Activated effector memory CD4-positive, alpha-beta T cell treated with Interleukin-2 at 50 U/mL for 16 hours (primary cell): ENCODE data around the gene TRAF7.
A peak's percentile ranks its signal among the peaks of the same experiment; 100 is the strongest.

ENCODE experiments used
- DNase-seq: peaks from one replicate; pipeline ENCODE4 v3.0.0-alpha.2; 2020

Gene TRAF7

GRCh38 chr16:2148714-2149629, 6.6 kb upstream of the TRAF7 start:
- no peak for DNase-seq

- DNase-seq: no peak
Observed at GRCh38 chr16:2149630-2150417, 5.8 kb upstream of the TRAF7 start.

DNA sequence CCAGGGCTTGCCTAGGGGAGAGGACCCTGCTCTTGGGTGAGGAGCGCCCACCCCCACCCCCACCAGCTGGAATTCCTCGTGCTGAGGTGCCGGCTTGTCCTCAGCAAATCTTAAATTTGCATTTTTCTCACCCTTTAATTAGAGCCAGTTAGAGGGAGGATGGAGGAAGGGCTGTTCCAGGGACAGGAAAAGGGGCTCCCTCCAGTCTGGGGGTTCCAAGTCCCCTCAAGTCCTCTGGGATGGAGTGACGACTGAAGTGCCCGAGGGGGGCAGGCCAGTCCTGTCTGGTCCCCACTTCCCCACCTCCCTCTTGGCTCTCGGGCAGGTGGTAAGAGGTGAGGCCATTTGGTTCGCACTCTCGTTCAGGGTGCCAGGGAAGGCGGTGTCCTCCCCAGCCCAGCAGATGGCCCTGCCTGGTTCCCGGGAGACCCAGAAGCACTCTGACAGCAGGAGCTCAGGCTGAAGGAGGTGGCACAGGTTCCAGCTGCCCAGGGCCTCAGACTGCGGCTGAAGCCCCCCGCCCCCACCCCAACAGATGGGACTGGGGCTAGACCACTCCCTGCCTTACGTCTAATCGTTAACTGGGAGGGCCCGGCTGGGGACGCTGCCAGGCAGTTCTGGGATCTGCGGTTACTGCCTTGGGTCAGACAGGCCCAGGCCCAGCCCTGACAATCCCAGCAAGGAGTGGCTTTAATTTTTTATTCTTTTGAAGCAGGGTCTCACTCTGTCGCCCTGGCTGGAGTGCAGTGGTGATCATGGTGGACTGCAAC, 5.0 kb upstream of the TRAF7 start:
- DNase-seq: no peak

GRCh38 chr16:2151188-2152091, 4.1 kb upstream of the TRAF7 start:
- DNase-seq: no peak

DNA sequence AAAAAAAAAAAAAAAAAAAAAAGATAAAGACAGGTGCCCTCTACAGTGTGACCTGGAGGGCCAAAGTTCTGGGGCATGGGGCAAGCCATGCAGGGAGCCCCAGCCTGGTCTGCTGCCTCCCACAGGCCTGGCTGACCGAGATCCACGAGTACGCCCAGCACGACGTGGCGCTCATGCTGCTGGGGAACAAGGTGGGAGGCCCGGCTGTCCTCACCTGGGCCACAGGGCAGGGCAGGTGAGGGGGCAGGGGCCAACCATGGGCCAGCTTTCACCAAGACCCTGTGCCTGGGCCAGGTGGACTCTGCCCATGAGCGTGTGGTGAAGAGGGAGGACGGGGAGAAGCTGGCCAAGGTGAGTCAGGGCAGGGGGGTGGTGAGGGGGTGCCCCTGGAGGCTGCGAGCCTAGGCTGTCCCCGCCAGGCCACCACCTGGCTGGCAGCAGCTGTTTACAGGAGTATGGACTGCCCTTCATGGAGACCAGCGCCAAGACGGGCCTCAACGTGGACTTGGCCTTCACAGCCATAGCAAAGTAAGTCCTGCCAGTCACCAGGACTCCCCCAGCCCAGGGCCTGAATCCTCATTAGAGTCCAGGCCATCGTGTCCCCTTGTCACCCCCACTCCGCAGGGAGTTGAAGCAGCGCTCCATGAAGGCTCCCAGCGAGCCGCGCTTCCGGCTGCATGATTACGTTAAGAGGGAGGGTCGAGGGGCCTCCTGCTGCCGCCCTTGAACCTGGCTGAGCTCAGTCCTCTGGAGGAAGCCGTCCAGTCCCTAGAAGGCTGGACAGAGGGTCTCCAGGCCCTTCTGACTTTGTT, 2.7 kb upstream of the TRAF7 start:
- DNase-seq: no peak

DNA sequence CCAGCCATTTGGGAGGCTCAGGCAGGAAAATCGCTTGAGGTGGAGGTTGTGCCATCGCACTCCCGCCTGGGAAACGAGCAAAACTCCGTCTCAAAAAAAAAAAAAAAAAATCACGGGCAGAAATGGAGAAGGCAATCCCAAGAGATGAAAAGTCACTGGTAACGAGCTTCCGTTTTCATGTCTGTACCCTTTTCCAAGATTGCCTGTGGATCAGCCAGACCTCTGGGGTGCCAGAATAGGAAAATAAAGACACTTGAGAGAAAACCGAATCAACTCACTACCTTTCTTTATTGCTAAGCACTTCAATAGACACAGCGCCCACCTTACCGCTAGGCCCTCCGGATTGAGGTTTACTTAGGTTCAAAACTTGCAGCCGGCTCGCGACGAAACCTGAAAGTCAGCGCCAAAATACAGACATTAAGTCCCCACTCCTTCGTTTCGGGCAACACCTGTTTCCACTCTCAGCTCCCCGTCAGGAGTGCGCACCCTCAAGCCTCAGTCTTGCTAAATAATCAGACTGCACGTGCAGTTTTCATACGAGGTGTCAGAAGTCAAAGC, 970 bp upstream of the TRAF7 start:
- DNase-seq: no peak

DNA sequence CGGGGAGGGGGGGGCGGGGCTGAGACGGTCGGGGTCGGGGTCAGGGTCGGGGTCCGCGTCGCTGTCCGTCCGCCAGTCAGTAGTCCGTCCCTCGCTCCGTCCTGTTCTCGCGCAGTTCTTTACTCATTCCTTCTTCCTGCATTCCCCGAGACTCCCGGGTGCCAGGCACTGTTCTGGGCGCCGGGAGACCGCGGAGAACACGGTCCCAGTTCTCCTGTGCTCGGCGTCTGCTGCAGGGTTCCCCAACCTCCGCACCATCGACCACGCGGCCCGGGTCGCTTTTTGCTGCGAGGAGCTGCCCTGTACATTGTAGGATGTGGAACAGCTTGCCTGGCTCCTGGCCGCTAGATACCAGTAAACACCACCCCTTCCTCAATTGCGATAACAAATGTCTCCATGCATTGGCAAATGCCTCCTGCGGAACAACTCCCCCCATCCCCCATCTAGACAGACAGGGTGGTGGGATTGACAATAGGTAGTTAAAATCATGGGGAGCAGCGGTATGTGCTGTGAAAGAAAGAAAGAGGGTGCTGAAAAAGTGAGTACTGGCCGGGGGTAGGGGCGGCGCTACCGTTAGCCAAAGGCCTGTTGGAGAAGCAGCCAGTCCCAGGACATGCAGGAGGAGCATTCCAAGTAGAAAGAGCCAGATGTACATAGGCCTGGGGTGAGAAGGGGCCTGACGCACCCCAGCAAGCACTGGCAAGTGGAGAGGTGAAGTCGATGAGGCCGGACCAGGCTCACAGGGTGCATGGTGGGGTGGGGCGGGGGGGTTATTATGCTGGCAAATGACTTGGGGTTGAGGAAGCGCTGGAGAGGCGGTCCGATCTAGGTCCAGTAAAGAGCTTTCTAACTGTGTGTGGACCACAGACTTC, 631 bp downstream of the TRAF7 start:
- DNase-seq: no peak

DNA sequence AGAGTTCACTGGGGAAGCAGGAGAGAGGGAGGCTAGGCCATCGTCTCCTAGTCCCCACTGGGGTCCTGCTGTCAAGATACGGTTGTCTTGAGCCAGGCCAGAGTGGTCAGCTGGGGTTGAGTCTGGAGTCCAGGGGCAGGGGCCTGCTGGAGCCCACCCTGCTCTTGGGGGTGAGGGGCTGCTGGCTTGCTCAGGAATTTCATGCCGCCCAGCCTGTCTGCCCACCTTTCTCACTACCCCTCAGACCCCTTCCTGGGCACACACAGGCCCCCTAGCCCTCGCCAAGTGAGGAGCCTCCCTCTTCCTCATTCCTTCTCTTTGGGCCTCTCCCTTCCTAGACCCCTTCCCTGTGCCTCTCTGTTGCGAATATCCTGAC, 1.3 kb downstream of the TRAF7 start:
- DNase-seq: no peak

DNA sequence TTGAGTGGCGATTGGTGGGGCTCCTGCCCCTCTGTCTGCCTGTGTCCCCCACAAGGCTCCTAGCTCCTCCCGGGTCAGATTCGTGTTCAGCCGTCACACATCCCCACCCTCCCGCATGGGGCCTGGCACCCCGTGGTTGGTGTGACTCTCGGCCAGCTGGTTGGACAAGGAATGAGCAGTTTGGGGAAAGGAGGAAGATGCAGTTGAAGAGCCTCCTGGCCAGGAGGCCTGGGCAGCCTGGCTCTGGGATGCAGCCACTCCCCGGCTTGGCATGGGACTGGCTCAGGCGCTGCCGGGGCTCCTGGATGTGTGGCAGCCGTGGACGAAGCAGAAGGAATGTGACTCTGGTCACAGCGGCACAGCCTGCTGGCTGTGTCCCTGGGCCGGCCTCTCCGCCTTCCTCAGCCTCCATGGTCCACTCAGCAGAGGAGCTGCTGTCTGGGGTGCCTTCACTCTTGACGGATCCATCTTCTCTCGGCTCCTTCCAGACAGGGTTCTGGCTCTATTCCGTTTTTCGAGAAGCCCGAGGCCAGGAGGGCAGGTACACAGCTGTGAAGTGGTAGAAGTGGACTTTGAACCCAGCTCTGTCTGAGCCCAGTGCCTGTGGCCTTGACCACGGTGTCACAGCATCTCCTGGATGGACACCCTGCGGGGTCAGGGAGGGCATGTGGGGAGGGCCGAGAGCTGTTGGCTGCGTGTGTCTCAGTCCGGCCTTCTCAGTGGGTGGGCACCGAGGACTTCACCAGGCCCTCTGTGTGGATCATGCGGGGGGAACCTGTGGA, 2.1 kb downstream of the TRAF7 start:
- no peak for DNase-seq

- no peak for DNase-seq
Observed at GRCh38 chr16:2158262-2158638, 2.7 kb downstream of the TRAF7 start.

- DNase-seq: no peak
Observed at GRCh38 chr16:2159175-2159838, 3.7 kb downstream of the TRAF7 start.

DNA sequence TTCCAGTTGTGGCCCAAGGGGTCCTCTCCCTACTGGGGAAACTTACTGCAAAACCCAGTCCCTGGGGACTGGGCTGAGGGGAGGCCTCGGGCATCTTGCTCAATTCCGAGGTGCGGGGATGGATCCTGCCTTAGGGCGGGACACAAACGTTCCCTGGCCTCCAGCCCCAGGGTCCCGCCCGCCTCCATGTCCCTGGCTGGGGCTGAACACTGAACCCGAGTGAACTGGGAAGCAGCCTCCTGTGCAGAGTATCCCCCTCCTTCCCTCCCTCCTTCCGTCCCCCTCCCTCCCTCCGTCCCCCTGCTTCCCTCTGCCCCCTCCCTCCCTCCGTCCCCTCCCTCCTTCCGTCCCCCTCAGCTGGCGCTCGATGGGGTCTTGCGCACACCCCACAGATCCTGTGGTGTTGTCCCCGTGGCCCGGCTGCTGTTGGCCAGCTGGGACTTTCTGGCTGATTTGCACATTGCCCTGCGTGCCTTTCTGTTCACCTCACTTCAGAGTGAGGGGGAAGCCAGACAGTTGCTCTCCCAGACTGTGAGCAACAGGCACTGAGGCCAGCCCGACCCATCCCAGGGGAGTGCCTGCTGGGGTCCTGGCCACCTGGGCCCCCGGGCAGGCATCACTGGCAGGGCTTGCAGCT, 5.5 kb downstream of the TRAF7 start:
- no peak for DNase-seq

DNA sequence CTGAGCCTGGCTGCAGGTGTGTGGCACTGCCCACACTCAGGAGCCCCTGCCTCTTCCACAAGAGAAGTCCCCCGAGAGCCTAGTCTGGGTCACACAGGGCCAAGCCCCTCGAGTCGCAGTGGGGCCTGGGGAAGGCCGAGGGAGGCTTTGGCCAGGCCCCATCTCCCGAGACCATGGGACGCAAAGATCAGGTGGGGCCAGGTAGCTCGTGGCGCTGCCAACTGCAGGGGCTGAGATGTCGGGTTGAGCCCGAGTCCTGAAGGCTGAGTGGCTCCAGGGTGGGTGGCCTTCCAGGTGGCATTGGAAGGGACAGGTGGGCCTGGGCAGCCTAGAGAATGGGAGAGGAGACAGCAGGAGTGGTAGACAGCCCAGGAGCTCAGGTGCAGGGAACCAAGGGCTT, 6.3 kb downstream of the TRAF7 start:
- no peak for DNase-seq

DNA sequence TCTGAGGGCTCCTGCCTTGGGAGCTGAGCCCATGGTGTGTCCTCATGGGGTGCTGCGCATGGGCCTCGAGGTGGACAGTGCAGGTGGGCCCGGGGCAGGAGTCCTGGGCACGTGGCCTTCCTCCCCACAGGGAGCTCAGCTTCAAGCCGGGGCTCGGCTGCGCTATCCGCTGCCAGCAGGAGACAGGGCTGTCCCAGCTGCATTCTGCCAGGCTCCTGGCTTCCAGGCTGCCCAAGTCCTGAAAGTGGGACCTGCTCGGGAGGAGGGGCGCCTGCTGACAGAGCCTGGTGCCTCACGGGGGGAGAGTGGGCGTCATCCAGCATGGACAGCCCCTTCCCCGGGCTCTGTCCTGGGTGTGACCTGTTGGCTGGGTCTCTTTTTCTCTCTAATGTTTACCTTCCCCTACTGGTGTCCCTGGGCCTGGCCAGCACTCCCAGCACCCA, 7.1 kb downstream of the TRAF7 start:
- no peak for DNase-seq

GRCh38 chr16:2163211-2163881, 7.8 kb downstream of the TRAF7 start:
- DNase-seq: peak; percentile 19

GRCh38 chr16:2165861-2166260, 10.3 kb downstream of the TRAF7 start:
- no peak for DNase-seq

DNA sequence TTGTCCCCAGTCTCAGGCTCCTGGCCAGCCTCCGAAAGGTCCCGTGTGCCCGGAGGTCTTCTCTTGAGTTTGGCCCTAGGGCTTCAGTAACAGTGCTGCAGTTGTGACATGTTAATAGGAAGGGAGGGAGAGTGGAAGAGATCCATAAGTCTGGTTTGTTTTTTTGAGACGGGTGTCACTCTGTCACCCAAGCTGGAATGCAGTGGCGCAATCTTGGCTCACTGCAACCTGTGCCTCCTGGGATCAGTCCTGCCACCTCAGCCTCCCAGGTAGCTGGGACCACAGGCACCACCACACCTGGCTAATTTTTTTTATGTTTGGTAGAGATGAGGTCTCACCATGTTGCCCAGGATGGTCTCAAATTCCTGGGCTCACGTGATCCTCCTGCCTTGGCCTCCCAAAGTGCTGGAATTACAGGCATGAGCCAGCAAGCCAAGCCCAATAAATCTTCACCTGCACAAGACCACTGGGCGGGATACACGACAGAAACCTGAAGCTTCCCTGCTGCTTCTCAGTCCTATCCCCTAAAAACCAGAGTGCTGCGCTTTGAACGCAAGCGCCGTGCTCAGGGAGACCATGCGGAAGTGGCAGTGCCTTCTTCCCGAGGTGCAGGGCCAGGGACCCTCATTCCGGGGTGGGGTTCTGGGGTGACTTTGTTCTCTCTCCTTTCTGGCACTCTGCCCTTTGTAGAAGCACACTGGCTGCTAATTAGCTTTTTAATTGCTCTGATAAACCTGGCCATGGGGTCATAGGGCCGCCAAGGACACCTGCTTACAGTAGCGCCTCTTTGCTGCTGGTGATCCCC, 10.9 kb downstream of the TRAF7 start:
- no peak for DNase-seq
